Heart right ventricle (tissue), 16 donors: ENCODE data around the gene RFXAP. TPM values are rescaled to one million over a fixed set of nuclear protein-coding genes. Genes with fewer than 3 reads are reported as not detected.

Experiments
- ATAC-seq, 8 donors: fragments of 200-7000 bp; cut with Tn5 transposase; one replicate each; pipeline ENCODE4 v1.9.1; 2020; ENCODE audit warnings: mild to moderate bottlenecking in 8 of 8, moderate library complexity in 8 of 8, moderate number of reproducible peaks in 1 of 8
- DNase-seq, 2 donors: peaks; one replicate each; pipeline ENCODE4 v3.0.0-alpha.2; 2020
- H3K27ac ChIP-seq, 10 donors: fragments of 200-600 bp; sonication (generic) in 2 of 10; one replicate each; pipeline versions ENCODE4 v1.5.0 to v1.8.0; 2020 to 2022; ENCODE audit warnings: mild to moderate bottlenecking in 3 of 10
- H3K27me3 ChIP-seq, 7 donors: fragments of 200-600 bp; one replicate each; pipeline ENCODE4 v1.8.0; 2021 to 2022; ENCODE audit warnings: mild to moderate bottlenecking in 2 of 7
- H3K36me3 ChIP-seq, 9 donors: fragments of 200-600 bp; sonication (generic) in 1 of 9; one replicate each; pipeline versions ENCODE4 v1.5.0 to v1.8.0; 2020 to 2022; ENCODE audit warnings: mild to moderate bottlenecking in 2 of 9
- H3K4me1 ChIP-seq, 9 donors: fragments of 200-600 bp; sonication (generic) in 1 of 9; one replicate each; pipeline versions ENCODE4 v1.5.0 to v1.8.0; 2020 to 2022; ENCODE audit warnings: mild to moderate bottlenecking in 4 of 9
- H3K4me3 ChIP-seq, 10 donors: fragments of 200-600 bp; sonication (generic) in 2 of 10; one replicate each; pipeline versions ENCODE4 v1.5.0 to v1.8.0; 2020 to 2022; ENCODE audit warnings: mild to moderate bottlenecking in 7 of 10, moderate library complexity in 2 of 10
- H3K9me3 ChIP-seq, 11 donors: fragments of 200-600 bp in 10 of 11; sonication (generic) in 2 of 11; one replicate each; pipeline versions ENCODE4 v1.5.0 to v1.8.0; 2013 to 2022; ENCODE audit warnings: mild to moderate bottlenecking in 2 of 11, control low read depth in 1 of 11, moderate library complexity in 1 of 11
- CTCF ChIP-seq, 9 donors: fragments of 200-600 bp; sonication (generic) in 2 of 9; IDR thresholded peaks; one replicate each; pipeline versions ENCODE4 v1.5.0 to v1.8.0; 2021 to 2022; ENCODE audit warnings: antibody characterized with exemption in 9 of 9, mild to moderate bottlenecking in 5 of 9, moderate library complexity in 1 of 9
- WGBS, 2 donors: extraction: QIAGEN DNeasy Blood & Tissue Kit; methylation state at CpG; one replicate each; pipeline ENCODE4 v1.1.7; 2013; ENCODE audit warnings: inconsistent platforms in 1 of 2; 5-methylcytosine and 5-hydroxymethylcytosine counted together
- intact Hi-C, 10 donors: fragments of 100-400 bp; cut with DNase I; formaldehyde crosslinking; loops; one replicate each; pipeline versions ENCODE4 v1.11.1 to v1.14.2; 2022
- polyA plus RNA-seq, 2 donors: library from polyadenylated mRNA; stranded (reverse); fragments of 200-250 nt; gene quantifications; one replicate each; pipeline ENCODE4 v1.2.3, GENCODE V29; 2013
- total RNA-seq, 10 donors: library from RNA; stranded (reverse); fragmentation: NEBNext Ultra II Directional in 3 of 10; extraction: Animal tissue kit (Norgen Biotek cat#: 25700) in 3 of 10; gene quantifications; one replicate each; pipeline versions ENCODE4 v1.2.1 to v1.2.4, GENCODE V29; 2021 to 2023
- donor health status: Arrhythmogenic right ventricular cardiomyopathy.
- donor health status: ischemic (EF 13 %, LVEDD 7.1; RV severe dilation, severe dysfunction).
- donor health status: healthy with polysubstance abuse.
- donor health status: DM: no; HTN: yes; CAD: no.
- donor health status: DM: no; HTN: no; CAD: no.
- donor health status: ischemic (EF 25% LVEDD 6.9; RV normal size, moderate dysfunction).
- donor health status: ischemic (EF 25% LVEDD 5.7; RV mildly dilated, moderate dysfunction).
- donor health status: healthy.
- donor health status: DM: yes; HTN: yes; CAD: no.
- donor health status: Ischemic cardiomyopathy.
- donor health status: ischemic (EF 35%, LVEDD 5.7; RV mildly dilated, moderate dysfunction).
- donor health status: nonischemic (EF 11% LVEDD 7.7; RV severe dilation, severe dysfunction).
- donor health status: DM: yes; HTN: yes; CAD: no.
- donor health status: PGD.
- donor health status: ischemic (EF 29% LVEDD 5.4; RV normal size, mild dysfunction).
- donor health status: nonischemic (EF 23%, LVEDD 6.1; RV moderate dilation, normal function).

Gene RFXAP
- total and polyA plus RNA-seq, 12 donors: 2.0 to 6.9 (median 3.7) TPM

- H3K4me1 ChIP-seq: peaks cover 0 to 10% (median 0%) of the 10 kb centered on the region in 9 donors
- ATAC-seq (no peak), DNase-seq (no peak)
- H3K27ac ChIP-seq: no peak overlapping the region
- intact Hi-C loops: loop anchor here in 7 of 10 donors (2.0 to 10.0 kb wide), 5 partner anchors 65 to 125 kb away; partner anchors contain the start of gene SMAD9 (in 1 of the 7)
- H3K36me3 ChIP-seq: peaks cover 0 to 26% (median 0%) of the 10 kb centered on the region in 9 donors
- H3K4me3 ChIP-seq: no peak overlapping the region
- no peak for TF ChIP-seq CTCF (IDR thresholded peaks at IDR 0.05)
- H3K27me3 ChIP-seq: no peaks in the 10 kb centered on the region
- H3K9me3 ChIP-seq: no peaks in the 10 kb centered on the region
Observed at GRCh38 chr13:36857253-36857652, 38.2 kb downstream of the RFXAP start.

GRCh38 chr13:36858290-36858689 lies 39.3 kb downstream of the RFXAP start:
- Histone ChIP-seq H3K9me3 (no peaks in the 10 kb centered on the region), H3K36me3 (peaks cover 0 to 16% (median 0%) of the 10 kb centered on the region in 9 donors), H3K27me3 (no peaks in the 10 kb centered on the region), H3K27ac (no peak overlapping the region), H3K4me3 (no peak overlapping the region), H3K4me1 (peaks cover 0 to 19% (median 0%) of the 10 kb centered on the region in 9 donors)
- peak; percentile 14 to 64 (median 57) for TF ChIP-seq CTCF (IDR thresholded peaks at IDR 0.05)
- peak; percentile 37 to 76 (median 65) for ATAC-seq
- 34 to 43% methylated on average over 3 of the region's 3 CpGs for WGBS, 2 donors
- no peak for DNase-seq
- intact Hi-C loops: loop anchor here in 9 of 10 donors (2.0 to 10.0 kb wide), 5 partner anchors 64 to 124 kb away; partner anchors contain the start of gene SMAD9 (in 1 of the 9)

- peaks cover 0 to 20% (median 0%) of the 10 kb centered on the region in 9 donors for H3K36me3 ChIP-seq
- H3K4me1 ChIP-seq: peaks cover 0 to 19% (median 0%) of the 10 kb centered on the region in 9 donors
- no peak overlapping the region for H3K27ac ChIP-seq
- WGBS, 2 donors: 94 to 98% methylated on average over 4 of the region's 4 CpGs
- no peak for ATAC-seq
- intact Hi-C loops: loop anchor here in 9 of 10 donors (2.0 to 10.0 kb wide), 5 partner anchors 63 to 123 kb away; partner anchors contain the start of gene SMAD9 (in 1 of the 9)
- H3K27me3 ChIP-seq: no peaks in the 10 kb centered on the region
- DNase-seq: no peak
- no peak for TF ChIP-seq CTCF (IDR thresholded peaks at IDR 0.05)
- H3K4me3 ChIP-seq: no peak overlapping the region
- H3K9me3 ChIP-seq: no peaks in the 10 kb centered on the region
Observed at GRCh38 chr13:36859259-36859658, 40.2 kb downstream of the RFXAP start.

- H3K4me1 ChIP-seq: peaks cover 0 to 18% (median 0%) of the 10 kb centered on the region in 9 donors
- H3K9me3 ChIP-seq: no peaks in the 10 kb centered on the region
- intact Hi-C loops: loop anchor here in 3 of 10 donors (5.0 to 10.0 kb wide), 3 partner anchors 50 to 123 kb away; partner anchors contain the start of gene SMAD9 (in 1 of the 3)
- H3K27ac ChIP-seq: peak overlapping the region in 4 of 10 donors; percentile 25 to 68 (median 55)
- ATAC-seq (peak in 6 of 8 donors; percentile 28 to 67 (median 51)), DNase-seq (no peak)
- no peaks in the 10 kb centered on the region for H3K27me3 ChIP-seq
- no peak for TF ChIP-seq CTCF (IDR thresholded peaks at IDR 0.05)
- H3K36me3 ChIP-seq: peaks cover 0 to 35% (median 0%) of the 10 kb centered on the region in 9 donors
- H3K4me3 ChIP-seq: no peak overlapping the region
- WGBS, 2 donors: 78 to 85% methylated on average over 6 of the region's 6 CpGs
Observed at GRCh38 chr13:36862002-36862685, 43.1 kb downstream of the RFXAP start.
